Measurements from ENCODE around the gene OVOL2.
"Not testable (repeated sequence)": the region's sequence is repeated elsewhere in the genome, so short reads cannot be mapped to it uniquely, and the experiment has no call there.

OVOL2 gene

DNA sequence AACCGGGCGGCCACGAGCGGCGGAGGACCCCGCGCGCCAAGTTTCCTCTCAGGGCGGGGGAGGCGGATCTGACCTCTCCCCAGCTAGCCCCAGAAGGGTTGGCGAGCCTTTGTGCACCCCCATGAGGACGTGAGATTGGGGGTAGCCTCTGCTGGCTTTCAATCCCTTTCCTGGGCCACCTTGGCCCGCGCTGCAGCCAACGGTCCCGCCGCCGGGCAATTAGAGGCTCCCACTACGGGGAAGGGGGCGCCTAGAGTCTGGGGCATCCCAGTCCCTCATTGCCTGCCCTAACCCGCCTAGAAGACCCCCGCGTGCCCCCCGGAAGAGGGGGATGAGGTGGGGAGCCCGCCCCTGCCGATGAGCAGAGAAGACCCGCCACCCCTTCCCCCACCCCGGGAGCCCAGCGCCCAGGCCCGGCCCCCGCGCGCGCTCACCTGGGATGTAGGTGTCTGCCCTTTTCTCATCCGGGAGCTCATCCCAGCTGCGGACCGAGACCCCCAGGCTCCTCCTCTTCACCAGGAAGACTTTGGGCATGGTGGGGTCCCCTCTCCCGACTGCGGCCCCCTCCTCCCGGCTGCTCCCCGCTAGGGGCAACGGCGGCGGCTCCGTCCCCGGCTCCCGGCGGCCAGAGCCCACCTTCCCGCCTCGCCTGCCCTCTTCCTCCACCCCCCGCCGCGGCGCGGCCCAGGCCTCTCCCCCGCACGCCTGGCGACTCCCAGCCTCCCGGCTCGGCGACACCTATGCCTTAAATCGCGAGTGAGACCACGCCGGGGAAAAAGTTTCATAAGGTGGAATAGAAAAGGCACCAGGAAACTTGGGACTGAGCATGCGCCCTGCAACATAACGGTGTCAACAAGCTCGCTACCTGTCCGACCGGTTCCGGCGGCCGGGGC lies at the start of gene OVOL2:
Gene OVOL2 (minus strand): TSS at position 816 of the 893 bp plus-strand sequence. CDS start 282 bp downstream, at position 534.
- DNase-seq: peak; percentile 23

DNA sequence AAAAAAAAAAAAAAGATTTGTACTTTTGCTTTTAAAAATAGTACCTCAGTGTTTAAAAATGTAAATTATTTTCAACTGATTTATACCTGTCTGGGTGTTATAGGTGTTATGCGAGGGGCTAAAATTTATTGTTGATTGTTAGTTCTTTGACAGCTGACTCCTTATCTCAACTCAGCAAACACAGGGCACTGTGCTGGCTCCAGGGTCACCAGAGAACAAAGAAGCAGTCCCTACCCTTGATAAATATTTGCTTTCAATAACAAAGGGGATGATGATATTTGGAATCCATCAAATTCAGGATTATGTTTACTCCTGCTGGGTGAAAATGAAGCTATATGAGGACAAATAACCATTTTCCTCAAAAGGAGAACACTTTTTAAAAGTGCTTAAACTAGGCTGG lies 45.8 kb upstream of the OVOL2 start:
- DNase-seq: no peak

DNA sequence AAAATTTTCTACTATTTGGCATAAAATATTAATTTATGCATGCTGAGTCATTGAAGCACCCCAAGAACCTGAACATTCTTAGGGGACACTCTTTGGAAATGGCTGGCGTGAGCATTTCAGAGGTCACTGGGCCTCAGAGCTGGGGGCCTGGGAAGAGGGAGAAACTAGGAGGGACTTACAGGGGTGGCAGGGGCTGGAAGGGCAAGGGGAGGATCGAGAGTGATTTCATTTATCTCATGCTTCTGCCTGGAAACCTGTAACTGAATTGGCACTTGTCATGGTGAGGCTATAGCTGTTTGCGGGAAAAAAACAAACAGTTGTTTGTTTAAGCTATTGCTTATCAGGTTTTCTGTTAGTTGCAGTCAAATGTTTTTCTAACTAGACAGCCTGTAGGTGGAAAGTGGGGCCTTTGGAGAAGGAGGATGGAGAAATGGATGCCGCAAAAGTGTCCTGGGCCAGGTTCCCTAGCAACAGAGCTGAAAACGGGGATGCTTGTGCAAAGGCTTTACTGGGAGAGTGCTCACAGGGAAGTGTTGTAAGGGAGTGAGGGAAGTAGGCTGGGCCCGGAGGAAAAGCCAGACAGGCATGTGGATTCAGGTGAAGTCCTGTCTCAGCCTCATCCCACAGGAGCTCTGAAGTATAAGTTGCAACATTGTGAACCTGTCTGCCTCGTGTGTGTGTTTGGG lies 43.6 kb upstream of the OVOL2 start:
- no peak for DNase-seq

DNA sequence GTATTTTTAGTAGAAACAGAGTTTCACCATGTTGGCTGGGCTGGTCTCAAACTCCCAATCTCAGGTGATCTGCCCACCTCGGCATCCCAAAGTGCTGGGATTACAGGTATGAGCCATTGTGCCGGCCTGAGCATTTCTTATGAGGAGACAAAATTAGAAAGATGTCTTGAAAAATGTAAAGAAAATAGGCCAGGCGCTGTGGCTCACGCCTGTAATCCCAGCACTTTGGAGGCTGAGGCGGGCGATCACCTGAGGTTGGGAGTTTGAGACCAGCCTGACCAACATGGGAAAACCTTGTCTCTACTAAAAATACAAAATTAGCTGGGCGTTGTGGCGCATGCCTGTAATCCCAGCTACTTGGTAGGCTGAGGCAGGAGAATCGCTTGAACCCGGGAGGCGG lies 42.9 kb upstream of the OVOL2 start:
- DNase-seq: not testable (repeated sequence)

DNA sequence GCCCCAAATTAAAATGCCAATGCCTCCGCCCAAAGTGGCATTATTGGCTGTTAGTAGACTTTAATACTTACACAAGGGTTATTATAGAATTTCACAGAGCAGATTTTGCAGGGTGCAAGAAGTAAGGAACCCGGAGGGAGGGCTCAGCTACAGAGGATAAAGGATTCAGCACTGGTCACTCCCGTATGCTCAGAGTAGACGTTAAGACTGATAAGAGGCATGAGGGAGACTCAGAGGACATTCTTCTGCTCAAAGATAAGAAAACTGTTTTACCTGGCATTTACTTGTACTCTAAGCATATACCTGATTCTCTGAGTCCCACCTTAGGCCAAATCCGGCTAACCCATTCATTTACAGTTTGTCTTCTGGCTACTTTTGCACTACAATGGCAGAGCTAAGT lies 36.5 kb upstream of the OVOL2 start:
- no peak for DNase-seq

DNA sequence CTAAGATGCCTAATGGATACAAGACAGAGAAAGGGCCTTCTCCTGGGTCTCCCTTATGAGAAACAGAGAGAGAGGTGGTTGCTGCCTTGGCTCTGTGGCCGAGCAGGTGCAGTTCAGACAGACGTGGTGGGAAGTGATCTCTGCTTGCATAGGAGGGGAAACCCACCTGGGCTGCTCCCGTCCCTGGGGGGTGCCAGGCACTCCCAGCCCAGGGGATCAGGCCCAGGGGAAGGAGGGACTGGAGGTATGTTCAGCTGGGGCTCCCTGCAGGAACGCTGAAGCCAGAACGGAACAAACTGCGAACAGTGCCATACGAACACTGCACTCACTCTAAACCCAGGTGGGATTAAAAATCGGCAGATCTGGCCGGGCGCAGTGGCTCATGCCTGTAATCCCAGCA lies 35.7 kb upstream of the OVOL2 start:
- no peak for DNase-seq

DNA sequence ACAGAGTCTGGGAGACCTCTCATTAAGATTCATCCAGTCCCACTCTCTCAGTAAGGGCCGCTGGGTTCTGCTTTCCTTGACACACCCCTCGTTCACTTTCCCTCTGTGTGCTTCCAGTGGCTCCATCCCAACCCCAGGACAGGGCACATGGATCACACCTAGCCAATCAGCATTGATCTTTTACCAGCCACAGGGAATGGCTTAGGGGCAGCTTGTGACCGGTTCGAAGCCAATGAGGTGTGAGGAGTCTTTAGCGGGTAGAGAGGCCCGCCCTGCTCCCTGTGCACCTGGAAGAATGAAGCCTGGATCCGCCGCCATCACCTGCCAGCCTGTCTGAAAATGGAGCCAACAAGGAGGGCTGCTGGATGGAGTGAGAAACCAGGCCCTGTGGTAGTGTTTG lies 35.2 kb upstream of the OVOL2 start:
- DNase-seq: no peak

DNA sequence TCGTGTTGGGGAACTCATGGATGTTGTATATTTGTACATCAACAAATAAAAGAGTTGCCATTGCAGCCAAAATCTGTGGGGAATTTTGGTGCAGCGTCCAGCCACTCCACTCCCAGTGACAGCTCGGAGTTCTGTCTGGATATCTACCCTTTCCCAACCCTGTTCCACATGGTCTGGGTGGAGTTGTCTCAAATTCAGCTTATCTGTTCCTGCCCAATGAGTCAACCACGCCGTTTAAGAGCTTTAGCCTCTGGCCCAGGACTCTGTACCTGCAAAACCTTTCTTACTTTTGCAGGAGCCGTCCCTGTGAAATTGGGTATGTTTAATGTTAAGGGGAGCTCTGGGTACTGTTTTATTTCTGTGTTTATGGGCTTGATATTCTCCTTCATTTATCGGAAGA lies 33.9 kb upstream of the OVOL2 start:
- no peak for DNase-seq

DNA sequence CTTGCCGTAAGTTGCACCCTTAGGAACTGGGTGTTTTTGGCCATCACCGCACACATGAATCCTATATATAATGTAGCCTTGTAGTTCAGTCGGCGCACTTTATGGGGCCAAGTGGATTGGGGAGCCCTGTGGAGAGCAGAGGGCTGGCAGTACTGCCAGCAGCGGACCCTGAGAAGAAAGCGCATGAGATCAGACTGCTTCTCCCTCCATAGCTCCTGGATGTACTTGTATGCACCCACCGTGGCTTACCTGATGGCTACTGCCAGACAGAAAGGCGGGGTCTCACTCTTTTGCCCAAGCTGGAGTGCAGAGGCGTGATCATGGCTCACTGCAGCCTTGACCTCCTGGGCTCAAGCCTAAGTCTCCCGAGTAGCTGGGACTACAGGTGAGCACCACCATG lies 32.8 kb upstream of the OVOL2 start:
- no peak for DNase-seq

DNA sequence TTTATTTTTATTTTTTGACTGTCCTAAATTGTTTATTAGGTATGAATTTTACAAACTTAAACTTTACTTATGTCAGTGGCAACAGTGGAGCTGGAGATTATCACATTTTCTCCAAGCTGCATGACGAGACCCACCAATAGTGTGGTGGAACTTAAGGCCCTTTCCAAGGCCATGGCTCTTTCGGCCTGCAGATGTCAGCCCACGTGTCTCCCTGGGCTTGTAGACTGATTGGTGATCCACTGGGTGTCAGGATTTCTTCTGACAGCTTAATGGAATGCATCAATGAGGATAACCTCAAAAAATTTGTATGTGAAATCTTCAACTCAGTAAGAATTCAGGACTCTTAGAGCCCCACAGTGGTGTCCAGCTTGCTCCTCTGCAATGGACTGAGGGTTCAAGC lies 32.3 kb upstream of the OVOL2 start:
- DNase-seq: no peak

DNA sequence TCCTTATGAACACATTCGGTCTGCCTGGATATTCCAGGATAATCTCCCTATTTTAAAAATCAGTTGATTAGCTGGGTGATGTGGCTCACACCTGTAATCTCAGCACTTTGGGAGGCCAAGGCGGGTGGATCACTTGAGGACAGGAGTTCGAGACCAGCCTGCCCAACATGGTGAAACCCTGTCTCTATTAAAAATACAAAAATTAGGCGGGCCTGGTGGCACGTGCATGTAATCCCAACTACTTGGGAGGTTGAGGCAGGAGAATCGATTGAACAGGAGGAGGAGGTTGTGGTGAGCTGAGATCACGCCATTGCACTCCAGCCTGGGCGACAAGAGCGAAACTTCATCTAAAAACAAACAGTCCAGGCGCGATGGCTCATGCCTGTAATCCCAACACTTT lies 31.1 kb upstream of the OVOL2 start:
- not testable (repeated sequence) for DNase-seq

DNA sequence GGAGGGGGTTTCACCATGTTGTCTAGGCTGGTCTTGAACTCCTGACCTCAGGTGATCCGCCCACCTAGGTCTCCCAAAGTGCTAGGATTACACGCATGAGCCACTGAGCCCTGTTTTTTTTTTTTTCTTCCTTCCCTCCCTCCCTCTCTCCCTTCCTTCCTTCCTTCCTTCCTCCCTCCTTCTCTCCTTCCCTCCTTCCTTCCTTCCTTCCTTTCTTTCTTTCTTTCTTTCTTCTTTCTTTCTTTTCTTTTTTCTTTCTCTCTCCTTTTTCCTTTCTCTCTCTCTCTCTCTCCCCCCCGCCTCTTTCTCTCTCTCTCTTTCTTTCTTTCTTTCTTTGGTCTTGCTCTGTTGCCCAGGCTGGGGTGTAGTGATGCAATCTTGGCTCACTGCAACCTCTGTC lies 30.6 kb upstream of the OVOL2 start:
- not testable (repeated sequence) for DNase-seq

DNA sequence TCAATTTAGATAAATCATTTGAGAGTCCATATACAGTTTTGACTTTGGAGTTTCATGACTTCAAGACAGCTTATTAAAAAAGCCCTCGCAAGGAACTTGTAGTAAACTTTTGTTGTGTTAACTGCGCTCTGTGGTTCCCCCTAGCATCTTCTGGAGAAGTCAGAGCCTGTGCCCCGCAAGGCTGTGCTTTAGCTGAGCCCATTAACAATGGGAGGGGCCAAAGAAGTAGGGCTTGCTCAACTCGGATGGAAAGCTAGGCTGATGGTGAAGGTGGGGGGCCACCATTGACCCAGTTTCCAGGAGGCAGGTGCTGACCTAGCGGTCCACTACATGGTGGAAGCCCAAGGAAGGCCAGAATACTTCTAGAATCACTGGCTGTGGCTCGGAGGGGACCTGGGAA lies 29.3 kb upstream of the OVOL2 start:
- DNase-seq: no peak

DNA sequence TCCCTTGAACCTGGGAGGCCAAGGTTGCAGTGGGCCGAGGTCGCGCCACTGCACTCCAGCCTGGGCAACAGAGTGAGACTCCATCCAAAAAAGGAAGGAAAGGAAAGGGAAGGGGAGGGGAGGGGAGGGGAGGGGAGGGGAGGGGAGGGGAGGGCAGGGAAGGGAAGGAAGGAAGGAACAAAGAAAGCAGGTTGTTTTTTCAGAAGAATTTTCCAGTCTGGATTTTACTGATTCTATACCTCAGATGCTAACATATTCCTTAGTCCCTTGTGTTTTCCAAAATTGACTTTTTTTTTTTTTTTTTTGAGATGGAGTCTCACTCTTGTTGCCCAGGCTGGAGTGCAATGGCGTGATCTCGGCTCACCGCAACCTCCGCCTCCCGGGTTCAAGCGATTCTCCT lies 23.1 kb upstream of the OVOL2 start:
- not testable (repeated sequence) for DNase-seq

DNA sequence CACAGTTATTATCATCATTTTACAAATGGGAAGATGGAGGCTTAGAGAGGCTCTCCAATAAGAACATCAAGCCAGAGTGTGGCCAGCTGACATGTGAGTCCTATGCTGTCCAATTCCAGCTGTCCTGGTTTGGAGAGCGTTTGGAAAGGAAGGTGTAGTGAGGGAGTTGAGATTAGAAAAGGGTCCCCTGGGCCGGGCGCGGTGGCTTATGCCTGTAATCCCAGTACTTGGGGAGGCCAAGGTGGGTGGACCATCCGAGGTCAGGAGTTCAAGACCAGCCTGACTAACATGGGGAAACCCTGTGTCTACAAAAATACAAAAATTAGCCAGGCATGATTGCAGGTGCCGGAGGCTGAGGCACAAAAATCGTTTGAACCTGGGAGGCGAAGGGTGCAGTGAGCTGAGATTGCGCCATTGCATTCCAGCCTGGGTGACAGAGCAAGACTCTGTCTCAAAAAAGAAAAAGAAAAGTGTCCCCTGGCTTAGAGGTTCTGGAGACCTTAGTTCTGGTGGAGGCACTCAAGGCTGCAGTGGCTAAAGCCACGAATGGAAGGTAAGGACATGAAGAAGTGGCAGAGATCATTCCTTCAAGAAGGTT lies 22.1 kb upstream of the OVOL2 start:
- no peak for DNase-seq

DNA sequence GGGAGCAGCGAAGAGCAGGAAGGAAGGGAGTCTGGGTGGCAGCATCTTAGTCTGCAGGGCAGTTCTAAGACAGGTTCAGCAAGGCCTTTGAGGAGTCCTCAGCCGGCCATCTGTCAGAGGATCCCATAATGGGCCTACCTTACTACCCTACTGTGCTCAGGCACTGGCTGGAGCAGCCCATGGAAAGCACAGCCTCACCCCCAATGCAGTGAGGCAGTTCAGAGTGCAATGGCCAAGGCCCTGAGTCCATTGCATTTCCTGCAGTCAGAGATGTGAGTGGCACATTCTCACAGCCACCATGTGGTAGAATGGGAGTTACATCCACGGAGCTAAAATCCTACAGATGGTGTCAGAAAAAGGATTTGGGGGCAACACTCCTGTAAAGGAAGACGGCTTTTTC lies 19.4 kb upstream of the OVOL2 start:
- no peak for DNase-seq

DNA sequence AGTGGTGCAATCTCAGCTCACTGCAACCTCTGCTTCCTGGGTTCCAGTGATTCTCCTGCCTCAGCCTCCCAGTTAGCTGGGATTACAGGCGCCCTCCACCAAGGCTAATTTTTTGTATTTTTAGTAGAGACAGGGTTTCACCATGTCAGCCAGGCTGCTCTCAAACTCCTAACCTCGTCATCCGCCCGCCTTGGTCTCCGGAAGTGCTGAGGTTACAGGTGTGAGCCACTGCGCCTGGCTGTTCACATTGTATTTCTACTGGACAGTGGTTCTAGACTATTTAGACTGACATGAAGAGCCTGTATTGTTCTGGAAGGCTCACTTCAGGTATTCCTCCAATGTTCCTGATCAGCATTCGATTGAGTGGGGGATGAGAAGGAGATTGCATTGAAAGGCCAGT lies 14.8 kb upstream of the OVOL2 start:
- DNase-seq: no peak

DNA sequence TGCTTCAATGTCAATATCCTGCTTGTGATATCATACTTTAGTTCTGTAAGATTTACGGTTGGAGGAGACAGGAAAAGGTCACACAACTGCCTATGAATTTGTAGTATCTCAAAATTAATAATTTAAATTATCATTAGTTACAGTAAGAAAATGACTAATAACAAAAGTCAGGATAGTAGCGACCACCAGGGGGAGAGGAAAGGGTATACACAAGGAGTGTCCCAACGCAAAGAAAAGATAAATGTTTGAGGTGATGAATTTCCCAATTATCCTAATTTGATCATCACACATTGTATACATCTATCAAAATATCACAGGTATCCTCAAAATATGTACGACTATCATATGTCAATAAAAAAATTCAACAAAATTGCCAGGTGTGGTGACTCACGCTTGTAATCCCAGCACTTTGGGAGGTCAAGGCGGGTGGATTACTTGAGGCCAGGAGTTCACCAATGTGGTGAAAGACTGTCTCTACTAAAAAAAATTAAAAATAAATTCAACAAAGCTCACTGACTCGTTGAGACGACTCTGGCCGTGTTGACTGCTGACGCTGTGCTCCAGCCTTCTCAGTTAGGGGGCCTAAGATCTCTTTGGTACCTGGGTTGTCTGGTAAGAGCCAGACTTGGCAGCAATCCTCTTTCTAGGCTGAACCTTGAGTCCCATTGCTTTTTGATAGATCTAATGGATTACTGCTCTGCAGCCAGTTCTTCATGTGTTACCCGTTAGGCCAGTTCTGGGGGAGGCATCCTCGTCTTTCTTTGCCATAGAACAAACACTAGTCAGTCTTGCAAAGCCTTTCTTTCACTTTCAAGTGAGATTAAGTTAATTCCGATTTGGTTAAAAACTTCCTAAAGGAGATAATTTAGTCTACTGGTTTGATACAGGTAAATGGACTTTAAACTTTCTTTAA lies 9.0 kb upstream of the OVOL2 start:
- no peak for DNase-seq

DNA sequence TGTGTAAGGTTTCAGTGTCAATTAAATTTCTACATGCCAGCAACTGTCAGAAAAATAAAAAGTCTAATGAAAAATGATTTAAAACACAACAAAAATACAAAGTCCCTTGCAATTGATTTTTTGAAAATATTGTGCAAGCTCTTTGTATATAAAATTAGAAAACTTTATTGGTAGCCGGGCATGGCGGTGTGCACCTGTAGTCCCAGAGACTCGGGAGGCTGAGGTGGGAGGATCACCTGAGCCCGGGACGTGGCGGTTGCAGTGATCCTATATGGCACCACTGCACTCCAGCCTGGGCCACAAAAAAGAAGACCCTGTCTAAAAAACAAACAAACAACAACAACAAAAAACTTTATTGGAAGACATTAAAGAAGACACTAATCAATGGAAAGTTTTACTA lies 6.0 kb upstream of the OVOL2 start:
- no peak for DNase-seq

DNA sequence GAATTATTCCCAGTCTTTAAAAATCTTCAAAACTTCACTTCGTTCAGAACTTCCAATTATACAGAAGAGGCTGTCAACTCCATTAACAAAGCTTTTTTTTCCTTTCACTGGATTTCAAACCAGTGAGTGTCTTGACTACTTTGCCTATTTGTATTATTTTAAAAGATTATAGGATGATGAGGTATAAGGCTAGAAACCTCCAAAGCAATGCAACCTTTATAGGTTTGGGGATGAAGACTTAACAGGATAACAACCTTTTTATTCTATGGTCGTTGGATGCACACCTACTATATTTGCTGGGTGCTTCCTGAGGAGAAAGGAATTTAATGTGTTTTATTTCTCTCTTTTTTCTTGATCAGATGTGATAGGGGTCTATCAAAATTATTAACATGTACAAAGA lies 1.9 kb upstream of the OVOL2 start:
- DNase-seq: no peak

DNA sequence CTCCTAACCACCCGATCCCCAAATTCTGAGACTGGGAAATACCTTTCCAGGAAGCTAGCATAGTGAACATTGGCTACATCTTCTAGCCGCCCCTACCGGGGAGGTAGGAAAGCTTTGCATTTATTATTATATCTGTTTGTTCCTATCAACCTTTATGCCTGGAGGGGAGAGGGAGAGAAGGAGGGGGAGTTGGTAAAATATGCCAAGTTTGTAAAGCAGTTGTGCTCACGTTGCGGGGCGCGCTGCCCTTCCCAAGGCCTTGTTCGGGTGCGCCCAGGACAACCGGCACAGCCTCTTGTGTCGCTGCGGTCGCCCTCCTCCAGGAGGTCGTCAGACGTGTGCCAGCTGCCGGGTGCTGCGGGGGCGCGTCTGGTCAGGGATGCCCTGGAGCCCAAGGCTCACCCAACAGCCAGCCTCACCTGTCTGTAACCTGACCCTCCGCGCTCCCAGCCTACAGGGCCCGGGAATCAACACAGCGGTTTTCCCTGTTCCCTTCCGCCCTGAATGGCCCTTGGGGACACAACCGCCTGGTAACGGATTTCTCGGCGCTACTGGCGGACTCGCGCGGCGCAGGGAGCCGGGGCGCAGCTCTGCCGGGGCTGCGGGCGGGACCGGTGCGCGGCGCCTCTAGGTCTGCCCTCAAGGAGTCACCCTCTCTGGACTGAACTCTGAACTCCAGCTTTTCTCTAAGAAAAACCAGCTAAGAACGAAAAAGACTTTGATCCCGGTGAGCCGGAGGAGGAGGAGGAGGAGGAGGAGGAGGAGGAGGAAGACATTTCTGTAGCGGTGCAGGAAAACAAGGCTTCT lies 1.1 kb upstream of the OVOL2 start:
- DNase-seq: peak; percentile 48

DNA sequence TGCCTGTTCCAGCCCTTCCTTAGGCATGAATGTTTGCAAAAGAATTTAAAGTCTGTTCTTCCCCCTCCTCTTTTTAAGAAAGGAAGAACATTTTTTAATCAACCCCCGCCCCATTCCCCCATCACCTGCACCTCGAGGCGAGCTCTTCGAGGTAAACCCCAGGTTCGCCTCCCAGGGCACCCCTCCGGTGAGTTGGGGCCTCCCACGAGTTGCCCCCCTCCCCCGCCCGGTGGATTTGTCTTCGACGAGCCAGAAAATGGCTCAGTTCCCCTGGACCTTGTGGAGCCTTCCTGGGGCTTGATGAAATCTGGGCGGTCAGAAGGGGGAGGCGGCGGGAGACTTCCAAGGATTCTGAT lies 256 bp upstream of the OVOL2 start:
- DNase-seq: no peak
